Suprapubic skin (tissue), 3 donors: ENCODE results near the gene CYP51A1.

Experiments used
- CTCF ChIP-seq, 2 donors: fragments of 200-600 bp in 1 of 2; fragments of 450-650 bp in 1 of 2; sonication (generic) in 1 of 2; IDR thresholded peaks; one replicate each; pipeline ENCODE4 v1.5.1; 2016 to 2019; ENCODE audit warnings: antibody characterized with exemption in 2 of 2, mild to moderate bottlenecking in 1 of 2, moderate library complexity in 1 of 2
- EP300 ChIP-seq: sonication (generic); formaldehyde crosslinking; IDR thresholded peaks from one replicate; pipeline ENCODE4 v1.6.1; 2017; ENCODE audit warnings: antibody characterized with exemption
- POLR2A ChIP-seq, 2 donors: fragments of 450-650 bp; IDR thresholded peaks; one replicate each; pipeline ENCODE4 v1.6.1; 2017; ENCODE audit warnings: antibody characterized with exemption in 2 of 2, mild to moderate bottlenecking in 2 of 2, moderate library complexity in 2 of 2

DNA sequence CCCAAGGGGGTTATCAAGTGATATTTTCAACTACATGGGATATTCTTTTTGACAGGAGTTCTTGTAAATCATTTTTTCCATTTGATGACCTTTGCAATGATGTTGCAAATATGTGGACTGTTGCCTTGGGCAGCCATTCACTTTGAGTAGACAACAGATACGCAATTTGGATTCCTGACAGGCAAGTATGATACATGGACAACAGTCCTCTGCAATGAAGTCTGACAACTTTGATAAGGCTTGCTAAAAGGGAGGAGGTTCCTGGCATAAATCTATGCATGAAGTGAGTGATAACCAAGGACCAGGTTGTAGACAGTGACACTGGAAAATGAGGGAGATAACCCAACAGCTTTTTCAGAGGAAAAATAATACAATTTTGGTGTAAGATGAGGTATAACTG is 27.0 kb upstream of the CYP51A1 start:
- no peak for TF ChIP-seq CTCF (IDR thresholded peaks at IDR 0.05)
- no peak for TF ChIP-seq EP300
- no peak for TF ChIP-seq POLR2A (IDR thresholded peaks at IDR 0.05)
